WTC11 (cell line): ENCODE measurements around the gene HBD.

Experiments used
- CBFB ChIP-seq: sonication (generic); formaldehyde crosslinking; IDR thresholded peaks from 2 replicates; pipeline ENCODE4 v1.8.1; 2022; ENCODE audit warnings: mild to moderate bottlenecking, low read depth, missing genetic modification reagents
- CREB1 ChIP-seq: sonication (generic); formaldehyde crosslinking; IDR thresholded peaks from 2 replicates; pipeline ENCODE4 v1.8.0; 2023; ENCODE audit warnings: mild to moderate bottlenecking, missing genetic modification reagents
- NFATC4 ChIP-seq: fragments of 250-450 bp; sonication (Bioruptor Pico); IDR thresholded peaks from 2 replicates; pipeline ENCODE4 v1.9.0; 2021; ENCODE audit warnings: mild to moderate bottlenecking
- NR2C2 ChIP-seq: sonication (generic); formaldehyde crosslinking; IDR thresholded peaks from 2 replicates; pipeline ENCODE4 v1.8.0; 2022; ENCODE audit warnings: mild to moderate bottlenecking, missing genetic modification reagents
- OVOL2 ChIP-seq: fragments of 250-450 bp; sonication (Bioruptor Pico); IDR thresholded peaks from 2 replicates; pipeline ENCODE4 v1.9.0; 2021; ENCODE audit warnings: mild to moderate bottlenecking, borderline replicate concordance
- RELA ChIP-seq: sonication (generic); formaldehyde crosslinking; IDR thresholded peaks from 2 replicates; pipeline ENCODE4 v1.8.1; 2022; ENCODE audit warnings: missing genetic modification reagents, mild to moderate bottlenecking, borderline replicate concordance
- SMAD4 ChIP-seq: sonication (generic); formaldehyde crosslinking; IDR thresholded peaks from 2 replicates; pipeline ENCODE4 v1.8.0; 2022; ENCODE audit warnings: mild to moderate bottlenecking, missing genetic modification reagents
- SP1 ChIP-seq: sonication (generic); formaldehyde crosslinking; conservative IDR thresholded peaks from 2 replicates; pipeline ENCODE4 v1.8.1; 2022; ENCODE audit warnings: missing genetic modification reagents
- TCF7 ChIP-seq: sonication (generic); formaldehyde crosslinking; IDR thresholded peaks from 2 replicates; pipeline ENCODE4 v1.8.0; 2022; ENCODE audit warnings: mild to moderate bottlenecking, low read depth, missing genetic modification reagents, moderate library complexity
- ZBTB21 ChIP-seq: sonication (generic); formaldehyde crosslinking; IDR thresholded peaks from 2 replicates; pipeline ENCODE4 v1.8.1; 2023; ENCODE audit warnings: mild to moderate bottlenecking, missing genetic modification reagents, borderline replicate concordance
- TF ChIP-seq, protein P1 (sequence below): fragments of 200-600 bp; IDR thresholded peaks from 2 replicates; pipeline ENCODE4 v1.8.0; 2022; ENCODE audit warnings: antibody characterized with exemption
- TF ChIP-seq, protein P2 (sequence below): sonication (generic); formaldehyde crosslinking; IDR thresholded peaks from 2 replicates; pipeline ENCODE4 v1.8.1; 2022; ENCODE audit warnings: low read depth, mild to moderate bottlenecking, moderate library complexity, missing genetic modification reagents, borderline replicate concordance
- TF ChIP-seq, protein P3 (sequence below): sonication (generic); formaldehyde crosslinking; IDR thresholded peaks from 2 replicates; pipeline ENCODE4 v1.8.1; 2023; ENCODE audit warnings: mild to moderate bottlenecking, missing genetic modification reagents
- TF ChIP-seq, protein P4 (sequence below): fragments of 250-450 bp; sonication (Bioruptor Pico); IDR thresholded peaks from 2 replicates; pipeline ENCODE4 v1.9.0; 2021; ENCODE audit warnings: moderate library complexity, mild to moderate bottlenecking, inconsistent platforms, borderline replicate concordance

DNA sequence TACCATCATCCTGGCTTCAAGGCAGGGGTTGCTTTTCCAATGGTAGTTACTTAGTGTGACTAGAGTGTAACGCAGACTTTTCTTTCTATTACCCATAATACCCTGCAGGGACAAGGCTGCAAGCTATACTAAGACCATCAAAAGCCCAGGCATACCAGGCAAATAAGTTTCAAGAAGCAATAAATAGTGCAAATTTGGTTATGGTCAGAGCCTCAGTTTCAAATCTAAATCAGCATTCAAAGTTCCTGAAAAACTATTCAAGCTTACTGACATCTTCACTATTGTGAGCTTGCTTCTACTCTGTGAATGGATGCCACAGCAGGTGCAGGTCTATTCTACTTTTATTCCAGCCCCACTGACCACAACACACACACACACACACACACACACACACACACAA, 4.9 kb downstream of the HBD start:
- TF ChIP-seq, protein P1, sequence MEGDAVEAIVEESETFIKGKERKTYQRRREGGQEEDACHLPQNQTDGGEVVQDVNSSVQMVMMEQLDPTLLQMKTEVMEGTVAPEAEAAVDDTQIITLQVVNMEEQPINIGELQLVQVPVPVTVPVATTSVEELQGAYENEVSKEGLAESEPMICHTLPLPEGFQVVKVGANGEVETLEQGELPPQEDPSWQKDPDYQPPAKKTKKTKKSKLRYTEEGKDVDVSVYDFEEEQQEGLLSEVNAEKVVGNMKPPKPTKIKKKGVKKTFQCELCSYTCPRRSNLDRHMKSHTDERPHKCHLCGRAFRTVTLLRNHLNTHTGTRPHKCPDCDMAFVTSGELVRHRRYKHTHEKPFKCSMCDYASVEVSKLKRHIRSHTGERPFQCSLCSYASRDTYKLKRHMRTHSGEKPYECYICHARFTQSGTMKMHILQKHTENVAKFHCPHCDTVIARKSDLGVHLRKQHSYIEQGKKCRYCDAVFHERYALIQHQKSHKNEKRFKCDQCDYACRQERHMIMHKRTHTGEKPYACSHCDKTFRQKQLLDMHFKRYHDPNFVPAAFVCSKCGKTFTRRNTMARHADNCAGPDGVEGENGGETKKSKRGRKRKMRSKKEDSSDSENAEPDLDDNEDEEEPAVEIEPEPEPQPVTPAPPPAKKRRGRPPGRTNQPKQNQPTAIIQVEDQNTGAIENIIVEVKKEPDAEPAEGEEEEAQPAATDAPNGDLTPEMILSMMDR, result no peak
- TF ChIP-seq NFATC4 (no peak), CREB1 (CRISPR knock-in tag) (no peak), OVOL2 (CRISPR knock-in tag) (no peak), CBFB (CRISPR knock-in tag) (no peak), SP1 (CRISPR knock-in tag) (no peak), TCF7 (CRISPR knock-in tag) (no peak), NR2C2 (CRISPR knock-in tag) (no peak), SMAD4 (CRISPR knock-in tag) (no peak), RELA (CRISPR knock-in tag) (no peak), ZBTB21 (no peak)
- TF ChIP-seq, protein P2, sequence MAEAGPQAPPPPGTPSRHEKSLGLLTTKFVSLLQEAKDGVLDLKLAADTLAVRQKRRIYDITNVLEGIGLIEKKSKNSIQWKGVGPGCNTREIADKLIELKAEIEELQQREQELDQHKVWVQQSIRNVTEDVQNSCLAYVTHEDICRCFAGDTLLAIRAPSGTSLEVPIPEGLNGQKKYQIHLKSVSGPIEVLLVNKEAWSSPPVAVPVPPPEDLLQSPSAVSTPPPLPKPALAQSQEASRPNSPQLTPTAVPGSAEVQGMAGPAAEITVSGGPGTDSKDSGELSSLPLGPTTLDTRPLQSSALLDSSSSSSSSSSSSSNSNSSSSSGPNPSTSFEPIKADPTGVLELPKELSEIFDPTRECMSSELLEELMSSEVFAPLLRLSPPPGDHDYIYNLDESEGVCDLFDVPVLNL (CRISPR knock-in tag), result no peak
- TF ChIP-seq, protein P3, sequence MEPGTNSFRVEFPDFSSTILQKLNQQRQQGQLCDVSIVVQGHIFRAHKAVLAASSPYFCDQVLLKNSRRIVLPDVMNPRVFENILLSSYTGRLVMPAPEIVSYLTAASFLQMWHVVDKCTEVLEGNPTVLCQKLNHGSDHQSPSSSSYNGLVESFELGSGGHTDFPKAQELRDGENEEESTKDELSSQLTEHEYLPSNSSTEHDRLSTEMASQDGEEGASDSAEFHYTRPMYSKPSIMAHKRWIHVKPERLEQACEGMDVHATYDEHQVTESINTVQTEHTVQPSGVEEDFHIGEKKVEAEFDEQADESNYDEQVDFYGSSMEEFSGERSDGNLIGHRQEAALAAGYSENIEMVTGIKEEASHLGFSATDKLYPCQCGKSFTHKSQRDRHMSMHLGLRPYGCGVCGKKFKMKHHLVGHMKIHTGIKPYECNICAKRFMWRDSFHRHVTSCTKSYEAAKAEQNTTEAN (CRISPR knock-in tag), result no peak
- TF ChIP-seq, protein P4, sequence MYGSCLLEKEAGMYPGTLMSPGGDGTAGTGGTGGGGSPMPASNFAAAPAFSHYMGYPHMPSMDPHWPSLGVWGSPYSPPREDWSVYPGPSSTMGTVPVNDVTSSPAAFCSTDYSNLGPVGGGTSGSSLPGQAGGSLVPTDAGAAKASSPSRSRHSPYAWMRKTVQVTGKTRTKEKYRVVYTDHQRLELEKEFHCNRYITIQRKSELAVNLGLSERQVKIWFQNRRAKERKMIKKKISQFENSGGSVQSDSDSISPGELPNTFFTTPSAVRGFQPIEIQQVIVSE (CRISPR knock-in tag), result no peak
